Stimulated activated CD8-positive, alpha-beta memory T cell treated with anti-CD3 and anti-CD28 coated beads, Interleukin-15, amount 100 ng/mL, for 1 hour (primary cell): ENCODE measurements around the gene SH3RF2.
"Not testable (repeated sequence)": the region's sequence is repeated elsewhere in the genome, so short reads cannot be mapped to it uniquely, and the experiment has no call there.

ENCODE experiments used
- DNase-seq: peaks from one replicate; pipeline ENCODE4 v3.0.0-alpha.2; 2020; ENCODE audit warnings: low read depth

SH3RF2 gene

GRCh38 chr5:146079695-146080373, 143.5 kb downstream of the SH3RF2 start:
- no peak for DNase-seq

- DNase-seq, result no peak
Measured at GRCh38 chr5:146081556-146081955, 145.2 kb downstream of the SH3RF2 start.

- DNase-seq, result no peak
Measured at GRCh38 chr5:146082798-146083197, 146.4 kb downstream of the SH3RF2 start.

- DNase-seq, result no peak
Measured at GRCh38 chr5:146084376-146084775, 148.0 kb downstream of the SH3RF2 start.

GRCh38 chr5:146088098-146088497, 151.7 kb downstream of the SH3RF2 start:
- DNase-seq, result no peak

GRCh38 chr5:146089287-146089686, 152.9 kb downstream of the SH3RF2 start:
- DNase-seq, result no peak

GRCh38 chr5:146091881-146092280, 155.5 kb downstream of the SH3RF2 start:
- DNase-seq, result no peak

GRCh38 chr5:146098047-146098446, 161.7 kb downstream of the SH3RF2 start:
- no peak for DNase-seq

- DNase-seq, result no peak
Measured at GRCh38 chr5:146101646-146102045, 165.3 kb downstream of the SH3RF2 start.

GRCh38 chr5:146103594-146103993, 167.2 kb downstream of the SH3RF2 start:
- no peak for DNase-seq

GRCh38 chr5:146105477-146105876, 169.1 kb downstream of the SH3RF2 start, which contains the start of gene PLAC8L1:
Gene PLAC8L1 (minus strand): TSS chr5:146105577. CDS start chr5:146104311, 1,266 bp downstream.
- DNase-seq, result no peak

GRCh38 chr5:146107901-146108300, 171.5 kb downstream of the SH3RF2 start:
- no peak for DNase-seq

GRCh38 chr5:146108870-146109269, 172.5 kb downstream of the SH3RF2 start:
- DNase-seq, result not testable (repeated sequence)

GRCh38 chr5:146109379-146109778, 173.0 kb downstream of the SH3RF2 start:
- DNase-seq, result no peak

GRCh38 chr5:146111409-146111808, 175.0 kb downstream of the SH3RF2 start:
- DNase-seq, result no peak

- DNase-seq, result no peak
Measured at GRCh38 chr5:146112476-146112875, 176.1 kb downstream of the SH3RF2 start.
